Left ventricle myocardium inferior (tissue), 1 donor: ENCODE data around the gene HNRNPAB. TPM values are rescaled to one million over a fixed set of nuclear protein-coding genes. Genes with fewer than 3 reads are reported as not detected.
"Not testable (repeated sequence)": the region's sequence is repeated elsewhere in the genome, so short reads cannot be mapped to it uniquely, and the experiment has no call there.

Experiments used
- DNase-seq: peaks from one replicate; pipeline ENCODE4 v3.0.0-alpha.2; 2020
- H3K27ac ChIP-seq: fragments of 200-600 bp; replicated peaks from 2 replicates; pipeline ENCODE4 v1.8.0; 2021
- H3K27me3 ChIP-seq: fragments of 200-600 bp; 2 replicates; pipeline ENCODE4 v1.8.0; 2021; ENCODE audit warnings: low read depth
- H3K36me3 ChIP-seq: fragments of 200-600 bp; 2 replicates; pipeline ENCODE4 v1.8.0; 2021
- H3K4me1 ChIP-seq: fragments of 200-600 bp; 2 replicates; pipeline ENCODE4 v1.8.0; 2021
- H3K4me3 ChIP-seq: fragments of 200-600 bp; 2 replicates; pipeline ENCODE4 v1.8.0; 2021; ENCODE audit warnings: mild to moderate bottlenecking, moderate library complexity
- H3K9me3 ChIP-seq: fragments of 200-600 bp; replicated peaks from 2 replicates; pipeline ENCODE4 v1.8.0; 2021
- intact Hi-C: fragments of 100-400 bp; cut with micrococcal nuclease; formaldehyde crosslinking; loops from one replicate; pipeline ENCODE4 v1.11.0; 2022
- total RNA-seq: library from RNA; stranded (reverse); fragmentation: NEBNext Ultra II Directional; extraction: Animal tissue kit (Norgen Biotek cat#: 25700); gene quantifications from one replicate; pipeline ENCODE4 v1.2.1, GENCODE V29; 2021
- TF ChIP-seq, protein P1 (sequence below): fragments of 200-600 bp; IDR thresholded peaks from 2 replicates; pipeline ENCODE4 v1.8.0; 2021; ENCODE audit warnings: antibody characterized with exemption, mild to moderate bottlenecking, borderline replicate concordance
- donor health status: DM: no; HTN: yes; CAD: no; lungs with severe emphysema.

The HNRNPAB gene
- total RNA-seq, 1 donor from 2014 or later = 85.2 TPM

- TF ChIP-seq, protein P1, sequence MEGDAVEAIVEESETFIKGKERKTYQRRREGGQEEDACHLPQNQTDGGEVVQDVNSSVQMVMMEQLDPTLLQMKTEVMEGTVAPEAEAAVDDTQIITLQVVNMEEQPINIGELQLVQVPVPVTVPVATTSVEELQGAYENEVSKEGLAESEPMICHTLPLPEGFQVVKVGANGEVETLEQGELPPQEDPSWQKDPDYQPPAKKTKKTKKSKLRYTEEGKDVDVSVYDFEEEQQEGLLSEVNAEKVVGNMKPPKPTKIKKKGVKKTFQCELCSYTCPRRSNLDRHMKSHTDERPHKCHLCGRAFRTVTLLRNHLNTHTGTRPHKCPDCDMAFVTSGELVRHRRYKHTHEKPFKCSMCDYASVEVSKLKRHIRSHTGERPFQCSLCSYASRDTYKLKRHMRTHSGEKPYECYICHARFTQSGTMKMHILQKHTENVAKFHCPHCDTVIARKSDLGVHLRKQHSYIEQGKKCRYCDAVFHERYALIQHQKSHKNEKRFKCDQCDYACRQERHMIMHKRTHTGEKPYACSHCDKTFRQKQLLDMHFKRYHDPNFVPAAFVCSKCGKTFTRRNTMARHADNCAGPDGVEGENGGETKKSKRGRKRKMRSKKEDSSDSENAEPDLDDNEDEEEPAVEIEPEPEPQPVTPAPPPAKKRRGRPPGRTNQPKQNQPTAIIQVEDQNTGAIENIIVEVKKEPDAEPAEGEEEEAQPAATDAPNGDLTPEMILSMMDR = no peak
- H3K4me1 ChIP-seq = peaks cover 16% of the 10 kb centered on the region
- no peaks in the 10 kb centered on the region for H3K27me3 ChIP-seq
- DNase-seq = no peak
- no peaks in the 10 kb centered on the region for H3K9me3 ChIP-seq
- H3K36me3 ChIP-seq = no peaks in the 10 kb centered on the region
- no peak overlapping the region for H3K4me3 ChIP-seq
- intact Hi-C loops = no loop called here
- H3K27ac ChIP-seq = no peak overlapping the region
Measured at GRCh38 chr5:178247481-178248456, 43.4 kb downstream of the HNRNPAB start.

- no peak for DNase-seq
- peaks cover 16% of the 10 kb centered on the region for H3K4me1 ChIP-seq
- H3K9me3 ChIP-seq = no peaks in the 10 kb centered on the region
- H3K36me3 ChIP-seq = no peaks in the 10 kb centered on the region
- no peak overlapping the region for H3K4me3 ChIP-seq
- no peak overlapping the region for H3K27ac ChIP-seq
- TF ChIP-seq, protein P1 = no peak
- H3K27me3 ChIP-seq = no peaks in the 10 kb centered on the region
- intact Hi-C loops = no loop called here
Measured at GRCh38 chr5:178248750-178249149, 44.4 kb downstream of the HNRNPAB start.

DNA sequence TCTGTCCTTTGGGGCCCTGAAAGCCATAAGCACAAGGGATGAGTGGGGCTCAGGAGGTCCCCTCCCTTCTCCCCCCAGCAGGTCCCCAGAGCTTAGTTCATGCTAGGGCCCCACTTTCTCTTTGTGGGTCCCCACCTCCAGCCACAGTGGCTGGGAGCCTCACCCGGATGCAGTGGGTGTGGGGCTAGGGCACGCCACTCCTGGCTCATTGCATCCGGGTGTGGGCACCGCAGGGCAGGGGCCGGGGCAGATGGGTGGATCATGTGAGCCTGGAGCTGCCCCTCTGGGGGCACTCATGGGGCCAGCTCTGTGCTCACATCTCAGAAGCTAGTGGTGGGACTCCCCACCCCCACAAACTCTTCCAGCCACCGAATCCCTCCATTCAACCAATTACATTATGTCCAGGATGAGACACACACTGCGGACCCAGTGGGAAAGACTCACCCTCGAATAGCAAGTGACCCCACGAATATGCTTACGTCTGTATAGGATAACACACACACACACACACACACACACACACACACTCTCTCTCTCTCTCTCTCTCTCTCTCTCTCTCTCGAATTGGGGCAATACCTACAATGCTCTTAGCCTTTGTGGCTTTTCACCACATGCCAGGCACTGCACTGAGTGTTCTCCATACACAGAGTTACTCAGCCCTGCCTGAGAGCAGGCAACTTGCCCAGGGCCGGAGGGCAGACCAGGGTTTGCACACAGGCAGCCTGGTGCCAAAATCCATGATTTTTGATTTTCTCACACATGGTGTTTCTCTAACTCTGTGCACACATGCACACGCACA is 45.1 kb downstream of the HNRNPAB start:
- H3K27me3 ChIP-seq = no peaks in the 10 kb centered on the region
- H3K4me3 ChIP-seq = no peak overlapping the region
- intact Hi-C loops = no loop called here
- TF ChIP-seq, protein P1 = no peak
- peak; percentile 42 for DNase-seq
- peaks cover 16% of the 10 kb centered on the region for H3K4me1 ChIP-seq
- H3K27ac ChIP-seq = peak overlapping the region; percentile 62
- no peaks in the 10 kb centered on the region for H3K9me3 ChIP-seq
- no peaks in the 10 kb centered on the region for H3K36me3 ChIP-seq

DNA sequence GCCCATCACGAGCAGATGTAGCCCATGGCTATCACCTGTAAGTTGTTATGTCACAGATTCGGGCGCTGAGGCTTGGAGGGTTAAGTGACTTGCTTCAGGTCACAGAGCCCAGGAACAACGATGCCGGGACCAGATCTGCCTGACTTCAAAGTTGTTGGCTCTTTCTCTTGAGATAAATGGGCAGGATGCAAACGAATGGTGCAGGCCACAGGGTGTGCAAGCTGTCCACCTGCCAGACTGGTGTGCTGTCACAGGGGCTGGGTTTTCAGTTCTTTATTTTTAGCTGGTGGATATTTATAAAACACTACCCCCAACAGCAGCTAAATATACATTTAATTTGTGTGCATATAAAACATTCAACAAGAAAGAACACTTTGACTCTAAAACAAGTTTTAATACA is 45.9 kb downstream of the HNRNPAB start:
- Histone ChIP-seq H3K27ac (peak overlapping the region; percentile 62), H3K4me1 (peaks cover 16% of the 10 kb centered on the region), H3K27me3 (no peaks in the 10 kb centered on the region), H3K4me3 (no peak overlapping the region), H3K9me3 (no peaks in the 10 kb centered on the region), H3K36me3 (no peaks in the 10 kb centered on the region)
- intact Hi-C loops = no loop called here
- DNase-seq = no peak
- TF ChIP-seq, protein P1 = no peak

GRCh38 chr5:178252258-178252657 is 47.9 kb downstream of the HNRNPAB start:
- Histone ChIP-seq H3K9me3 (no peaks in the 10 kb centered on the region), H3K27ac (no peak overlapping the region), H3K27me3 (no peaks in the 10 kb centered on the region), H3K36me3 (no peaks in the 10 kb centered on the region), H3K4me3 (no peak overlapping the region), H3K4me1 (peaks cover 16% of the 10 kb centered on the region)
- intact Hi-C loops = no loop called here
- no peak for DNase-seq
- TF ChIP-seq, protein P1 = no peak

- DNase-seq, H3K9me3 ChIP-seq, intact Hi-C loops, H3K27ac ChIP-seq, H3K36me3 ChIP-seq, H3K4me3 ChIP-seq, H3K27me3 ChIP-seq: not testable (repeated sequence)
- peaks cover 16% of the 10 kb centered on the region for H3K4me1 ChIP-seq
Measured at GRCh38 chr5:178253632-178254031, 49.3 kb downstream of the HNRNPAB start.
